Epithelial cell of umbilical artery (primary cell): ENCODE results near the gene ZNF112. TPM values are rescaled to one million over a fixed set of nuclear protein-coding genes. Genes with fewer than 3 reads are reported as not detected.

ENCODE experiments used
- total RNA-seq: library from RNA; depleted of rRNA; stranded (reverse); fragments of >200 nt; gene quantifications from 2 replicates; pipeline ENCODE4 v1.2.3, GENCODE V29; 2014

ZNF112 gene
- 7.8 and 16.1 TPM in 2 replicates for total RNA-seq

DNA sequence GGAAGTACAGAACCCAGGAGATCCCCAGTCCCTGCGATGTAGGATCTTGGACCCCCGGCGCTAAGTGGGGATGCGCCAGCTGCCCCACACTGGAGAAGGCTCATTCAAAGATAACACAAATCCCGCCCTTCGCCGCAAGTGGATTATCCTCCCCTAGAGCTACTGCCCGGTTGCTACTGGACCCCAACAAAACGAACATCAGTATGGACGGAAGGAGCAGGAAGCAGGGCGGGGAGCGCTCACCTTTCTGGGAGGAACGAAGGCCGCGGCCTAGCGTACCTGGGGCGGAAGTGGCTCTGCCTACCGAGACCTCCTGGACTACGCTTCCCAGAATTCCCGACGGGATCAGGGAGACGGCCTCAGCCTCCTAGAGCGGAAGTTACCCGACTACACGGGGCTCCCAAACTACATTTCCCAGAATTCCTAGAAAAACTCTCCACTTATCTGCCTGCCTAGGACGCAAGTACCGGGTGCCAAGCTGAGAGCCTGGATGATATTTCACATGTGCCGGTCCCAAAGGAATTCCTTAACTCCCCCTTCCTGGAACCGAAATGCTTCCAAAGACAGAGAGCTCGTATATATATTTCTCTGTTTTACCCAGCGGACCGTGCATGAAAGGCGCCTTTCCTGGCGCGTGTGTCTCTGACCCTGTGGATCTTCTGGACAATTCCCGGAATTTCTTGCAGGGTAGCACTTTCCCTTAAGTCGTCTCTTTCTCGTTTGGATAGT, at the start of gene ZNF112:
Gene ZNF112 (minus strand): TSS at position 298 of the 729 bp plus-strand sequence. CDS start 16,141 bp downstream, outside the sequence.

DNA sequence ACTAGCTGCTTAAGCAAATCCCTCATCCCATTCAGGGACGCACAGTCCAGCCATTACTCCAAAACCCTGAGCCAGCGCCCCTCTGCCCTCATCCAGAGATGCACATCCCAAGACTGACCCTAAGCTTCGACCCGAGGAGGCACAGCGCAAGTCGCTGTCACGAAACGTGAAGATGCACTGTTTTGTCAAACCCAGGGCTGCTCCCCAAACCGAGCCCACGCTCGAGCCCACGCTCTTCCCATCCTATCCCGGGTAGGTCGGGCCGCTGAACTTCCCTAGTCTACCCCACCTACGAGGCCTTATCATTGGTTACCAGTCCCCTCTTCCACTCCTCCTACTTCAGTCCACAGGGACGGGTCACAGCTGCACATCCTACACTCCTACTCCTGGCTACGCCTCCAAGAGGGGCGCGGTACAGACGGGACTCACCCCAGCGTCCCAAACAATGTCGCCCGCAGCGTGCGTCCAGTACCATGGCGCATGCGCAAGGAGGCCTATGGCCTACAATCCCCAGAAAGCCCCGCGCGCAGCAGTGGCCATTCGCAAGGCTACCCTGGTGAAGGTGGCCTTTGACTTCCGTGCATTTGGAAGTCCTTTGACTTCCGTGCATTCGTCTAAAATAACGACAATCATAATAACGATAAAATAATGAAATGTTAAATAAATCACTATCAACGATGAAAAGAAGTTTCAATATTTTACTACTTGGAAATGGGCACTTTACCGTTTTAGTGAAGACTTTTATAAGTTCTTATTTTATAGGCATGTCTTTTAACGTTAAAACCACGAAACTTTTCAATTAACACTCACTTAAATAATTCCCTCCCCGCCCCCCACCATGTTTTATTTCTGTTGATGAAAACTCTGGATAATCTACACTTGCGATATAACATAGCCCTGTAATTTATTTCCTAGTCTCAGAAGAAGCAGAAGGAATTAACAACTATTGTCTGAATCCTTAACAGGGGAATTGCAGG, 44.9 kb upstream of the ZNF112 start, which contains the start of gene ZNF285:
Gene ZNF285 (minus strand): TSS at position 470 of the 977 bp plus-strand sequence. CDS start 4,395 bp downstream, outside the sequence.

DNA sequence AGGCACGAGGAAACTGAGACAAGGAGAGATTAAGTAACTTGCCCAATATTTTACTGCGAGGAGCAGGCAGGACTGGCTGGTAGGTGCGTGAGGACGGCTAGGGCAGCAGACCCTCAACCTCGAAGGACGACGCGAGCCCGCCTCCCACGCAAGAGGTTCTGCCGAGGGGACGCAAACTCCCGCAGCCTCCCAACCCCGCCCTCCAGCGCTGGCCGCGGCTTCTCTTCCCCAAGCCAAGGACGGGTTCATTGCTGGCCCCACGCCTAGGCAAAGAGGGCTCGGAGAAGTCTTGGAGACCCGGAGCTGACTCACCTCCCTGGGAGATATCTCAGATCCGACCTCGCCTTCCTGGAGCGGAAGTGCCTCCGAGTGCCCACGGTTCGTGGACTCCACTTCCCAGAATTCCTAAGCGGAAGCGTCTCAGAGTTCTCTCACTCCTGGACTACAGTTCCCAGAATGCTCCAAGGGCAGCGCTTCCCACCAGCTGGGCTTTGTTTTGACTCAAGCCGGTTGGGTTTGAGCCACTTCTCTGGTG, 51.8 kb downstream of the ZNF112 start, which contains the start of gene ZNF235:
Gene ZNF235 (minus strand): TSS at position 367 of the 535 bp plus-strand sequence. CDS start 1,621 bp downstream, outside the sequence.

Other genes with a start within 250 kb of the ZNF112 start
- 4.5 and 7.6 TPM in 2 replicates for gene ZNF225, start 243.3 kb downstream of the ZNF112 start, total RNA-seq
- gene ZNF234, start 215.1 kb downstream of the ZNF112 start, total RNA-seq = 7.8 and 13.8 TPM in 2 replicates
- gene ZNF226, start 191.6 kb downstream of the ZNF112 start, total RNA-seq = 11.7 and 15.5 TPM in 2 replicates
- gene ZNF227, start 144.1 kb downstream of the ZNF112 start, total RNA-seq = 16.2 and 18.4 TPM in 2 replicates
- 0.32 and 1.1 TPM in 2 replicates for gene ZNF233, start 96.8 kb downstream of the ZNF112 start, total RNA-seq
- gene ZNF235, start 51.7 kb downstream of the ZNF112 start, total RNA-seq = 2.9 and 5.5 TPM in 2 replicates
- gene ZNF285, start 44.9 kb upstream of the ZNF112 start, total RNA-seq = 1.9 and 5.3 TPM in 2 replicates
- gene ZNF229, start 91.8 kb upstream of the ZNF112 start, total RNA-seq = 6.8 and 12.6 TPM in 2 replicates
- gene ZNF180, start 143.8 kb upstream of the ZNF112 start, total RNA-seq = 10.1 and 13.4 TPM in 2 replicates
- not detected in 2 replicates for gene CEACAM20, start 173.0 kb upstream of the ZNF112 start, total RNA-seq